Progenitor cell of endocrine pancreas (in vitro differentiated cells): ENCODE data around the gene SYCP1. TPM values are rescaled to one million over a fixed set of nuclear protein-coding genes. Genes with fewer than 3 reads are reported as not detected.

Experiments
- DNase-seq: peaks from one replicate; pipeline ENCODE4 v3.0.0; 2021; ENCODE audit warnings: low spot score; ENCODE audit not compliant: unreplicated experiment
- H3K27ac Mint-ChIP-seq: 2 replicates; pipeline ENCODE4 v1.8.0; 2021; ENCODE audit warnings: mild to moderate bottlenecking, moderate library complexity, mixed read lengths
- H3K27me3 Mint-ChIP-seq: 2 replicates; pipeline ENCODE4 v1.8.0; 2021; ENCODE audit warnings: mixed read lengths
- H3K36me3 Mint-ChIP-seq: 2 replicates; pipeline ENCODE4 v1.8.0; 2022; ENCODE audit warnings: mixed read lengths; ENCODE audit not compliant: insufficient read depth
- H3K4me1 Mint-ChIP-seq: 2 replicates; pipeline ENCODE4 v1.8.0; 2021; ENCODE audit warnings: low read depth, mixed read lengths
- H3K4me3 Mint-ChIP-seq: 2 replicates; pipeline ENCODE4 v1.8.0; 2021; ENCODE audit warnings: low read depth, mild to moderate bottlenecking, moderate library complexity, mixed read lengths
- H3K9me3 Mint-ChIP-seq: 2 replicates; pipeline ENCODE4 v1.8.0; 2021; ENCODE audit warnings: low read depth, mixed read lengths
- CTCF ChIP-seq: fragments of 200-600 bp; sonication (generic); IDR thresholded peaks from one replicate; pipeline ENCODE4 v1.5.0; 2021; ENCODE audit warnings: antibody characterized with exemption, mild to moderate bottlenecking; ENCODE audit not compliant: unreplicated experiment
- total RNA-seq: library from RNA; stranded (reverse); gene quantifications from 2 replicates; pipeline ENCODE4 v1.2.1, GENCODE V29; 2021

SYCP1 gene
- total RNA-seq, 1 donor from 2014 or later = not detected

GRCh38 chr1:114831276-114831994 is 23.2 kb upstream of the SYCP1 start:
- Mint-ChIP-seq H3K9me3 (no peaks in the 10 kb centered on the region), H3K4me1 (no peaks in the 10 kb centered on the region), H3K27ac (no peak overlapping the region), H3K27me3 (no peaks in the 10 kb centered on the region), H3K4me3 (no peak overlapping the region), H3K36me3 (no peaks in the 10 kb centered on the region)
- DNase-seq = no peak
- no peak for TF ChIP-seq CTCF

- Mint-ChIP-seq H3K4me1 (no peaks in the 10 kb centered on the region), H3K9me3 (no peaks in the 10 kb centered on the region), H3K27ac (no peak overlapping the region), H3K36me3 (no peaks in the 10 kb centered on the region), H3K27me3 (no peaks in the 10 kb centered on the region), H3K4me3 (no peak overlapping the region)
- TF ChIP-seq CTCF = no peak
- no peak for DNase-seq
Observed at GRCh38 chr1:114832057-114832456, 22.6 kb upstream of the SYCP1 start.

- Mint-ChIP-seq H3K9me3 (no peaks in the 10 kb centered on the region), H3K27ac (no peak overlapping the region), H3K27me3 (peaks cover 2% of the 10 kb centered on the region), H3K4me3 (no peak overlapping the region), H3K4me1 (peaks cover 2% of the 10 kb centered on the region), H3K36me3 (no peaks in the 10 kb centered on the region)
- DNase-seq = no peak
- no peak for TF ChIP-seq CTCF
Observed at GRCh38 chr1:114833421-114833820, 21.2 kb upstream of the SYCP1 start.

GRCh38 chr1:114844270-114844669 is 10.4 kb upstream of the SYCP1 start:
- Mint-ChIP-seq H3K36me3 (no peaks in the 10 kb centered on the region), H3K27ac (no peak overlapping the region), H3K4me1 (no peaks in the 10 kb centered on the region), H3K9me3 (no peaks in the 10 kb centered on the region), H3K4me3 (no peak overlapping the region), H3K27me3 (peaks cover 5% of the 10 kb centered on the region)
- no peak for TF ChIP-seq CTCF
- no peak for DNase-seq

GRCh38 chr1:114853584-114853983 is 1.1 kb upstream of the SYCP1 start:
- no peaks in the 10 kb centered on the region for H3K36me3 Mint-ChIP-seq
- no peak overlapping the region for H3K4me3 Mint-ChIP-seq
- H3K27me3 Mint-ChIP-seq = peaks cover 30% of the 10 kb centered on the region
- H3K9me3 Mint-ChIP-seq = no peaks in the 10 kb centered on the region
- no peak for DNase-seq
- H3K27ac Mint-ChIP-seq = no peak overlapping the region
- H3K4me1 Mint-ChIP-seq = no peaks in the 10 kb centered on the region
- TF ChIP-seq CTCF = no peak
